GM21390 (cell line): Measurements from ENCODE around the gene HACD3.
"Not testable (repeated sequence)": the region's sequence is repeated elsewhere in the genome, so short reads cannot be mapped to it uniquely, and the experiment has no call there.

Experiments used
- ATAC-seq: cut with Tn5 transposase; IDR thresholded peaks from one replicate; pipeline ENCODE4 v1.9.1; 2021; ENCODE audit not compliant: unreplicated experiment

HACD3 gene

GRCh38 chr15:65599677-65600076 lies 69.4 kb downstream of the HACD3 start:
- ATAC-seq: no peak

GRCh38 chr15:65603134-65603533 lies 72.9 kb downstream of the HACD3 start:
- ATAC-seq: no peak

GRCh38 chr15:65603559-65603958 lies 73.3 kb downstream of the HACD3 start:
- ATAC-seq: no peak

- peak; percentile 96 for ATAC-seq
Measured at GRCh38 chr15:65610871-65611718, 80.8 kb downstream of the HACD3 start, which contains the start of gene INTS14. TSS of gene INTS14 (minus strand) at chr15:65611131. CDS start at chr15:65607380, 3,751 bp downstream.

- no peak for ATAC-seq
Measured at GRCh38 chr15:65611888-65612615, 81.8 kb downstream of the HACD3 start.

- no peak for ATAC-seq
Measured at GRCh38 chr15:65612616-65612946, 82.3 kb downstream of the HACD3 start.

- no peak for ATAC-seq
Measured at GRCh38 chr15:65612949-65613744, 82.9 kb downstream of the HACD3 start.

GRCh38 chr15:65615887-65616286 lies 85.6 kb downstream of the HACD3 start:
- not testable (repeated sequence) for ATAC-seq

- ATAC-seq: no peak
Measured at GRCh38 chr15:65618560-65619109, 88.4 kb downstream of the HACD3 start.

GRCh38 chr15:65619626-65620290 lies 89.5 kb downstream of the HACD3 start:
- ATAC-seq: no peak

GRCh38 chr15:65620833-65621232 lies 90.6 kb downstream of the HACD3 start:
- no peak for ATAC-seq

- ATAC-seq: no peak
Measured at GRCh38 chr15:65621638-65622037, 91.4 kb downstream of the HACD3 start, which contains the start of gene SLC24A1. TSS of gene SLC24A1 (plus strand) at chr15:65621938. CDS start at chr15:65624081, 2,143 bp downstream.

- no peak for ATAC-seq
Measured at GRCh38 chr15:65623103-65623502, 92.8 kb downstream of the HACD3 start.

GRCh38 chr15:65626856-65627255 lies 96.6 kb downstream of the HACD3 start:
- ATAC-seq: no peak
